Activated T-helper 1 cell treated with anti-CD3 and anti-CD28 coated beads, Interleukin-2, amount 50 U/mL, for 16 hours (primary cell): Measurements from ENCODE around the gene AGFG2.

Experiments
- DNase-seq, 2 donors: peaks; one replicate each; pipeline ENCODE4 v3.0.0-alpha.2; 2020; ENCODE audit warnings: low read depth in 1 of 2, low spot score in 1 of 2

The AGFG2 gene

DNA sequence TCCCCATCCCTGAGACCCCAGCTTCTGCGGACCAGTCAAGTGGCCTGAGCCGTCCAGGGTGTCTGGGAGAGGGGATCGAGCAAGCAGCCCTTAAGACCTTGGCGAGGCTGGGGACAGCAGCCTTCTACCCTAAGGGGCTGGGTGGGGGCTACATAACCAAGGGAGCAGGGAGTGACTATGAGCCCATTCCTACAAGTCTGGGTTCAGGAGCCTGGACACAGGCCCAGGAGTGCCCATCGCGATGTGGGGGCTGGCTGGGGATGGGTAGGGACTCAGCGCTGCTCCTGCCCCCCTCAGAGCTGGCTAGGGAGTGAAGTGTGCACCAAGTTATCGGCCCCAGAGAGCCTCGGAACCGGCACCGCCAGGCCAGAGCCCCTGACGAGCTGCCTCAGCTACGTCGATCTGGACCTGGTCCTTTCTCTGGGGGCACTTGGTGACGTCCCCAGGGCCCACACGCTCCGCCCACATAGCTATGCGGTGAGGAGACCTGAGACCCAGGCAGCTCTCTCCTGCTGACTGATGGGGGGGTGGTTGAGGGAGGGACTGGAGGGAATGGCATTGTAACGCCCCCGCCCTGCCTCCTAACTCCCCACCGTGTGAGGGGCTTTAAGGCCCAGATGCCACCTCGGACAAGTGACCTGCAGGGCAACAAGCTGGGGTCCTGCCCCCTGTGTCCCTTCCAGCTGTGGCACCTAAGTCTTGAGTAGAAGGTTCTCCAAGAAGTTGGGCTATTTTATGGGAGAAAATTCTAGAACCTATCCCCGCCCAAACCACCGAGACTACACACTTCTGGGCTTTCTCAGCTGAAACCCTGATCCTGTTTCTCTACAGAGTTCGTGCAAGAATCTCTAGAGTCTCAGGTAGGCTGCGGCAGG is 32.2 kb downstream of the AGFG2 start:
- DNase-seq = no peak

DNA sequence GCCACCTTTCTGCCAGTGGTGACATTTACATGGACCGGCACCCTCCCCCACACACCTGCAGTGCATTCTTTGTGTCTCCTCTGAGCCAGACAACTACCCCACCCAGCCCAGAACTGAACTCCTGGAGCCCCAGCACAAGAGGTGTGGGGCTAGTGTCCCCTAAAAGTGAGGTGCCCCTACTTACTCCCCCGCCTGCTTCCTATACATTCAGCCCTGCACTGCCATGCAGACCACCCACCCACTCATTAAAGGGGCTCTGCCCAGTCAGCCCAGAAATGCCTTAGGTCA is 32.8 kb downstream of the AGFG2 start:
- DNase-seq = no peak

DNA sequence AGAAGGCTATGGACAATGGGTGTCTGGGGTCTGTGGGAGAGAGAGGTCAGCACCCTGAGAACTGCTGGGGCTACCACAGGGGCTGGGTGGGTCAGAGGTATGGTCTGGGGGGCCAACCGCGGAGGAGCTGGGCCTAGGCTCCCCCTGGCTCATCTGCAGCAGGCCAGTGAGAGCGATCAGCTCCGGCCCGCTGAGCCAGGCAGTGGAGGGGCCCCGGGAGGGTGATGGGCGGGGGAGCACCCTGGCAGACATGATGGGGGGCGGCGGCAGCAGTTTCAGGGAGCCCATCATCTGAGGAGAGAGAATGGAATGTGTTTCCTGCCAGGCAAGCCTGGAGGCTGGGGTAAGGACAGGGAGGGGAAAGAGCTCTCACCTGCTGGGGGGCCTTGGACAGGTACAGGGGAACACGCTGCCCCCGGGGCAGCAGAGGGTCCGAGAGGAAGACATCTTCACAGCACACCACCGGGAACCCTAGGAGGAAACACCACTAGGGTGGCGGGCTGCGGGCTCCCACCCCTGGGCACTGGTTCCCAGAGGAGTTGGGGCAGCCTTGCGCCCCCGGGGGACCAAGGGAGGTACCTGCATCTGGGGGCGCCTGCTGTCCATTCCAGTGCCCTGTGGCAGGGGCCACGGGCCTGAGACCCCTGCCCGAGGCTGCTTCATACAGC is 33.4 kb downstream of the AGFG2 start:
- DNase-seq = no peak

DNA sequence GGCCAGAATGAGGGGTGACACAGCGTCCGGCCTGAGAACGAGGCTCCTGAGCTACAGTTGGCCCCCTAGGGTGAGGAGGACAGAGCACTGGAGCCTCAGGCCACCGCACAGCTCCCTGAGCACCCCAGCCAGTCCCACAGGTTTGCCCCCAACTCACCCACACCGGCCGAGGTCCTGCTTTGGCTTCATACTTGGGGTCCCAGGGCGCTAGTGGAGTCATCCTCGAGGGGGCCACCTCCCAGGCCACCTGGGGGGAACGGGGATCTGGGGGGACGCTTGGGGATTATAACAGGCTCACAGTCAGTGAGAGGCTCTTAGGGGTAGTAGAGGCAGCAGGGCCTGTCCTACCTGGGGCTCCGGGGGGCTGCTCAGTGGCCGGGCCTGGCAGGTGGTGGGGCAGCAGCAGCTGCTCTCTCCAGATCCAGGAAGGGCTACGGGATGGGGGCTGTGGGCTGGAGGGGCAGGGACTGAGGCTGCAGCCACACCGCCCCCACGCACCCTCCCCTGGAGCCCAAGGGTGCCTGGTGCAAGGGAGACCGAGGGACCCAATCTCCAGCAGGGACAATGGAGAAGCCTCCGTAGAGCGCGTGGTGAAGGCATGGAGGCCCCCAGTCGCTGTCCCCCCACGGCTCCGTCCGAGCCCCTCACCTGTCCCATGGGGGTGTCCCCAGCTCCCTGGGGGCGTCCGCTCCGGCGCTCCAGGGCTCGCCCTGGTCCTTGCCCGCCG is 34.1 kb downstream of the AGFG2 start:
- DNase-seq = no peak

DNA sequence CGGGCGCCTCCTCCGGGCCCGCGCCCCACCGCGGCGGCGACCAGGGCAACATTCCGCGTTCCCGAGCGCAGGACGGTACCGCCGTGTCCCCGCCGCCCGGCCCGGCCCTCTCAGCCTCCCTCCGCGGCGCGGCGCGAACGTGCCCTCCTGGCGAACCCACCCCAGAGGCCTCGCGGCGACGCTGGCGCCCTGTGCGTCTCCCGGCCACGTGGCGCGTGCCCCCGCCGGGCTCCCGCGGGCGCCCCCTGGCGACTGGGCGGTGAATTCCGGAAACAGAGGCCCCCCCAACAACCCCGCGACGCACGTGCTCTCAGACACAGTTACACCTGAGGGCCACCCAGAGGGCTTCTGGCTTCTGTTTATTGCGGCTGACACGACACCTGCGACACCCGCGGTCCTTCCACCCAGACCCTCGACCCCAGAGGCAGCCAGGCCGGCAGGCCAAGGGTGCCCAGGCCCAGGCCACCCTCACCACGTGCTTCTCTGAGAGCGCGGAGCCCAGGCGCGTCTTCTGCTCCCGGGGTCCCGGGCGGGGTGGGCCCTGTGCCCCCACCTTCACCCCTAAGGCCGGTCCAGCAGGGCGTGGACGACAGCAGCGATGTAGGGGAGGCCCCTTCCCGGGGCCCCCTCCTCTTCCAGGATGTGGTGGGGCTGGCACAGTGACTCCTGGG is 34.8 kb downstream of the AGFG2 start, which contains the start of gene SAP25:
SAP25 (minus strand) TSS at position 210 of the 671 bp plus-strand sequence; CDS start at position 52, 158 bp downstream.
- DNase-seq = no peak

DNA sequence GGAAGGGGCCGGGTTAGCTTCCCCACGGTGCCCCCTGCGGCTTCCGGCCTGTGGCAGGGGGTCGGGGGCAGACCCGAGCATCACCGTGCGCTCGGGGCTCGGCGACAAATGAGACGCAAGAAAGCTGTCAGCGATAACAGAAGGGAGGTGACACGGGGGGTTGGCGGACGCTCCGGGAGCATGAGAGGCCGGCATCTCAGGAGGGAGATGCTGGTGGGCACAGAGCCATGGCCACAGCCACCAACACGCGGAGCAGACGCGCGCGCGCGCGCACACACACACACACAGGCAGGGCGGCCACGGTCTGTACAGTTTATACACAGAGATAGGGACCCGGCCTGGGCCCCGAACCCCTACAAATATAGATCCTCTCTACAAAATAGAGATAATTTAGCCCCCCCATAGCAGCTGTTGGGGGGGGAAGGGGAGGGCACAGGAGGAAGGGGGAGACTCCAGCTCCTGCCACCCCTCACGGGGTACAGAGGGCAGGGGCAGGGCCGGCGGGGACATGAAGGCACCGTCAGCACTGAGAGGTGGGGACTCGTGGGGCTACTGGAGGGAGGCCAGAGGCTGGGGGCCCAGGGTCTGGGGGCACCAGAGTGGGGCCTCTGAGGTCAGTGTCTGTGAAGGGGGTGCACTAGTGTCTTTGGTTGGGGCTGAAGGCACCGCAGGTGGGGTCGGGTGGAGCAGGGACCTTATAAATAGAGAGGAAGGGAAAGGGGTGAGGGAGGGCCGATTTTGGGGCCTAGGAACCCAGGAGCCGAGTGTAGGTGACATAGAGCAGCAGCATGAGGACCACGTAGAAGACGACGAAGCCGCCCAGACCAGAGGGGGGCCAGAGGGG is 35.6 kb downstream of the AGFG2 start:
- DNase-seq = no peak

DNA sequence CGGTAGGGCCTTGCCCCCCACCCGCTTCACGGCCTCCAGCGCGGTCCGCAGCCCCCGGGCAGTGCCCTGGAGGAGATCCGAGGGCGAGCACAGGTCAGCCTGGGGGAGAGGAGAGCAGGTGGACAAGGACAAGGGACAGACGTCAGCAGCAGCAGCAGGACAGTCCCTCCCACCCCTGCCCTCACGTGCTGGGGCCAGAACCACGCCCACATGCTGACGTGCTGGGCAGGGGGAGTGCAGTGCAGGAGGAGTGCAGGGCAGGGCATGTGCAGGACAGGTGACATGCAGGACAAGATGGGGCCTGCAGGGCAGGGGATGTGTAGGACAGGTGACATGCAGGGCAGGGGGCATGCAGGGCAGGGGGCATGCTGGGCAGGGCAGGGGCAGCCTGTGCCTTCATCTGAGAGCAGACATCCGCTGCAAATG is 36.2 kb downstream of the AGFG2 start:
- no peak for DNase-seq

DNA sequence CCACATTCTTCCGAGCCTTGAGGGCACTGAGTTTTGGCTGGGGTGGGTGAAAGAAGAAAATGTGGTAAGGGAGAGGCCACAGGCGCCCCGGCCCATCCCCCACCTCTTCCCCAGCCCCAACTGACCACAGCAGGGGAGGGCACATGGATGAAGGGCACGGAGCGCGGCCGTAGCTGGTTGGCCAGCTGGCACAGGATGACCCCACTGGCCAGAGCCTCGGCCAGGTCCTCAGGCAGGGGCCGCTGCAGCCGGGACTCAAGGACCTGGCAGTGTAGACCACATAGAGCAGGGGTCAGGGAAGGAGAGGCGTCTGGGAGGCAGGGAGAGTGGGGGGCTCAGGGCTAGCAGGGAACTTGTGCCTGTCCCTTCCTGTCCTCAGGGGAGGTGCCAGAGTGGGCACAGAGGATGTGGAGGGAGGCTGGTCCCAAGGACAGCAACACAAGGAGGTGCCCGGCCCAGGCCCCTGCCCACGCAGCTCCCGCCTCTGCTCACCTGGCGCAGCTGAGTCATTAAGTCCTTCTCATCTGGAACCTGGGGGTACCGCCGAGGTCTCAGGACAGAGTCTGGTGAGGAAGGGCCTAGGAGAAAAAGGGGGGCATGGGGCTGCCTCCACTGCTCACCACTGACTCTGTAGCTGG is 36.9 kb downstream of the AGFG2 start:
- DNase-seq = no peak

DNA sequence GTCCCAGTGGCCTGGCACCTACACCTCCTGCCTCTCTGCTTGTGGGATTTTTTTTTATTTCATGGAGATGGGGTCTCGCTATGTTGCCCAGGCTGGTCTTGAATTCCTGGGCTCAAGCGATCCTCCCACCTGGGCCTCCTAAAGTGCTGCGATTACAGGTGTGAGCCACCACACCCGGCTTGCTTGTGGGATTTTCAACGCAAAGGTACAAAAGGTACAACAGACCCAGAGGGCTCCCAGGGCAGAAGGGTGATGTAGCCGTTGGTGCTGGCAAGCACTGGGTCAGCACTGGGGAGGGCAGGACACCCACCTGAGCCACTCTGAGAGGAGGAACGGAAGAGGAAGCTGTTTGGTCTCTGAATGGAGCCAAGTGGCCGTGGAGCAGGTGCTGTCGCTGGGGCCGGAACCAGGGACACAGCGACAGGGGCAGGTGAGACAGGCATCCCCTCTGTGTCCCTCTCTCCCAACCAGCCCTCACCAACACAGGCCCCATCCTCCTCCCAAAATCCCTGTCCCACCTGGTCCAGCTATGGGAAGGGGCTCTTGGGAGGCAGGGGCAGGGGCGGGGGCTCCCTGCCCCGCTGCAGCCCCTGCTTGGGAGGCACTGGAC is 37.5 kb downstream of the AGFG2 start:
- DNase-seq = no peak

DNA sequence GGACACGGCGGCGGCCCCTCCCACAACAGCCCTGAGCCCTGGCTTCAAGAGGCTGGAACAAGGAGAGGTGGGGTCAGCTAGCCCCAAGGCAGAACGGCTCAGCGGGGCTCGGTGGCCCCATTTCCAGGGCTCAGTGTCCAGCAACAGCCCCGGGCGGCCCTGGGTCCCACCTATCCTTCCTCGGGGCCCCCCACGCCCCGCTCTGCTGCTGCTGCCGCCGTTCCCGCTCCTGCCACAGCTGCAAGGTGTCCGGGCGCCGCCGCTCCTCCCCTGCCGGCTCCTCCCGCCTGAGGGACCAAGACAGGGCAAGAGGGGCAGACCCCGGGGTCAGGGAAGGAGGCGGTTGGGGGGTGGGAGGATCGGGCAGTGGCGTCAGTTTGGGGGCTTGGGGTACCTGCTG is 38.1 kb downstream of the AGFG2 start:
- DNase-seq = no peak

DNA sequence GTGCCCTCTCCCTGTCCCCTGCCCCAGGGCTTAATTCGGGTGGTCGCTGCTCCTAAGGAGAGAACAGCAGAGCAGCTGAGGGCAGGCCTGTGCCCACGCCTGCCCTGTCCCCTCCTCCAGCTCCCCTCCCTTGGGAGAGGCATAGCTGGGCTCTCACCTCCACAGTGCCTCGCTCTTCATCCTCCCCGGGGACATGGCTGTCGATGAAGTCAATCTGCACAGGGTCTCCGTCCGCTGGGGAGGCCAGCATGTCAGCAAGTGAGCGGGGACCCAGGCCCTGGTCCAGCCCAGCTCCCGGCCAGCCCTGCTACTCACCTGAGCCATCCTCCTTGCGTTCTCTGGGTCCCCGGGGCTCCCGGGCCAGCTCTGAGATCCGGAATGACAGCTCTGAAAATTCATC is 38.5 kb downstream of the AGFG2 start:
- no peak for DNase-seq

DNA sequence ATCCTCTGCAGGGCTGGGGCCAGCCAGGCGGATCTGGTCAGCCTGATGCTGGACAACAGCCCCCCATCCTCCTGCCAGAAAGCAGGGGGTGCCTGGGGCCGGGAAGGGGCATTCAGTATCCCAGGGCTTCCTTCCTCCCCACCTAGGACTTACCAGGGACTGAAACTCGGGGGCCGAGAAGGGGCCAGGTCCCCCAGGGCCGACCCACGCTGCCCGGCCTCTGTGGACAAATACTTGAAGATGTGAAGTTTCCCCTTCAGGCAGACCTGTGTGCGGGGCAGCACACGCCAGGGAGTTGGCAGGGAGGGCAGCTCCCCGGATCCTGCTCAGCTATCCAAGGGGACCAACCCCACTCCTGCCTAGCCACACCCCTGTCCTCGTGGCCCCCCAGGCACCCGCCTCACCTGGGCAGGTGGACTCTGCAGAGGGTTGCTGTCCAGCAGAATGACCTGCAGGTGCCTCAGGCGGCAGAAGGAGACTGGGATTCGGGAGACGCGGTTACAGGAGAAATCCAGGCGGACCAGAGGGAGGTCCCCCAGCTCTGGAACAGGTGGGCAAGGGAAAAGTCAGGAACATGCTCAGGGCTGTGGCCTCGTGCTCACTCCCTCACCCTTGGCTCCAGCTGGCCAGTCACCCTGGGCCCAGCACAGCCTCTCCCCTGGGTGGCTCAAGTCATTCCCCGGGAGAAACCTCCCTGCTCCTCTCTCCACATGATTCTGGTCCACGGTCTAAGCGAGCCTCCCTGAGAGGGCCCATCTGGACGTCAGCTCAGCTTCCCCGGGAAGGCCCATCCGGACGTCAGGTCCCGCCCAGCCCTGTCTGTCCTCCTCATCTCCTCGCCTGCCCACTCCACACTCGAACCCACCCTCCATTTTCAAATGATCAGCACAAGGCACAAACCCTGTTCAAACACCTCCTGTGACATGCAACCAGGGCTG is 39.5 kb downstream of the AGFG2 start:
- DNase-seq = no peak

DNA sequence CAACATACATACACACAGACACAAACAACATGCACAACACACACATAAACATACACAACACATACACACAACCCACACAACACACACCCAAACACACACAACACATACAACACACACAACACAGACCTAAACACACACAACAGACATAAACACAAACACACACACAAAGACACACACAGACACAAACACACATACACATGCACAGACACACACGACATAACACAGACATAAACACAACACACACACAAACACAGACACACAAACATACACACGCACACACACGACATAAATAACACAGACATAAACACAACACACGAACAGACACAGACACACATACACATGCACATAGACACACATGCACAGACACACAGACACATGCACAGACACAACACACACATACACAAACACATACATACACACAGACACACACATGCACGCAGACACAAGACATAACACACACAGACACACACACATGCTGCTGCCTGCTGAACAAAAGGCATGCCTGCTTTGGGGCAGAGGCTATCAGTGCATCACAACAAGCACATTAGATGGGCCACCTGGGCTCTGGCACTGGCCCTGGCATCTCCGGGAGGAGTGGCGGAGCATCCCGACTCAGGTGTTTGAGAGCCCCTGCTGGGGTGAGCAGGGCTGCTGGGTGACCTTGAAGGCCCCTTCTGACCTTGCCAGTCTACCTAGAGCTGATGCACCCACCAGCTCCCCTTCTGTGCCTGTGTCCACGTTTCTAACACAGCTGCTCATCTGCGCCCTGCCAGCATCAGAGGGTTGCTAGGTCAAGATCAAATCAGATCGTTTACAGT is 41.7 kb downstream of the AGFG2 start:
- no peak for DNase-seq

DNA sequence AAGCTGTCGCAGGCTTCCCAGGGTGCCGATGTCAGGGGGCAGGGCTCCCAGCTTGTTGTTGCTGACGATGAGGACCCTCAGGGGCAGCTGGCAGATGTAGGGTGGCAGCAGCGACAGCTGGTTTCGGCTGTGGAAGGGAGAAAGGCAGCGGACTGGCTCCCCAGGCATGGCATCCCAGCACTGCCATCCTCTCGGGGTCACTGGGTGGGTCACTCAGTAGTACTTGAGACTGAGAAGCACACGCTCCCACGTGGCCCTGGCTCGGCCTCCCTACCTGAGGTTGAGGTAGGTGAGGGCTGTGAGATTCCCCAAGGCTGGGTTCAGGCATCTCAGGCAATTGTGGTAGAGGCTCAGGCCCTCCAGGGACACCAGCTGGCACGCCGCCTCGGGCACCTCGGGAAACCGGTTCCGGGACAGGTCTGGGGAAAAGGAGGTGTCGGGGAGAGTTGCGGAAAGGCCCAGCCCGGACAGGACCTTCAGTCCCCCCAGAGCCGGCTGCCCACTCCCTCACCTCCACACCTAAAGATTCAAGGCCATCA is 43.1 kb downstream of the AGFG2 start:
- no peak for DNase-seq

DNA sequence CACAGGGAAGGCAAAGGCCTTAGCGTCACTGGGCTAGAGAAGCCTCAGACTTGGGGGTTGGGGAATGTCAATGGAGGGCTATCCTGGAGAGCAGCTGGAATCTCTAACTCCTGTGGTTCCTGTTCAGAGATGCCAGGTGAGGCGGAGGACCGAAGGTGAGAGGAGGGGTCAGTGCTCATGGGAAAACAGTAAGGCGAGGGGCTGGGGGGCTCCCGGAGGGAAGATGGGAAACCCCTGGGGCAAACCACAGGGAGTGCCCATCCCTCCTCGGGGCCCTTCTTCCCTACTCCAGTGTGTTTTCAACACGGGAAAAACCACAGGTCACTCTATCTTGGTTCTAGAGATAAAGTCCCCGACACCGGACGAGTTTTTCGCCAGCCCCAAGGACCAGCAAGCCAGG is 43.6 kb downstream of the AGFG2 start:
- DNase-seq = no peak

DNA sequence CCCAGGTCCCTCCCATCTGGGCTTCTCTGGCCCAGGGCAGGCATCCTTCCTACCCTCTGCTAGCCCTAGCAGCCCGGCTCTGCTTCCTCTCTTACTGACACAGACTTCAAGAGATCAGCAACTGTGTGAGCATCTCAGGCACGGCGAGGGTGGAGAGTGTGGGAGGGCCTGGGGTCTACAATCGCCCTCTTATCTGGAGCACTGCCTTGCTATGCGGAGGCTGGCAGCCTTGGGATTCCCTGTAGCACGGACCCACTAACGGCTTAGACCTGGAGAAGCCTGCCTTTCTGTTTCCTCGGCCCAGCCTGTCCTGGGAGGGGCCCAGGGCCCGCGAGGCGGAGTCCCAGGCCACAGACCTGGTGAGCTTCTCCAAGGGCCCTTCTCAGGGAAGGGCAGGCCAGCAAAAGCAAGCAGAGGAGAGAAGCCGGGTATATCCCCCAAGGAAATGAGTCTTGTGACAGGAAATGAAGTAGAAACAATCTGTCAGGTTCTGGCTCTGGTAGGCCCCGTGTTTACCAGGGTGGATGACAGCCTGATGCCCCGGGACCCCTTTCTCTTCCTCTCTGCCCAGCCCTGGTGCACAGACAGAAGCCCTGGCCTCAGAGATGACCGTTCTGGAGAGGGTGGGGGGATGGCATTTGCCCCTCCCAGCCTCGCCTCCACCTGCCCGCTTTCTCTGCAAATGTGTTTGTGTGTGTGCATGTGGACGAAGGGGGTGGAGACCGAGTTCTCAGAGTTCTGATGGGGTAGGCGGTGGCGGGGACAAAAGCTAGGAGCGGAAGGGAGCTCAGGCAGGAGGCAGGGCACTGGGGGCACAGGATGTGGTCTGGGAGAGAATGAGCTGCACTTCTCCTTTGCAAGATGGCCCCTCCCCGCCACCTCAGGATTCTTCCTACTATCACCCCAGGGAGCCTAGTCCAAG is 44.4 kb downstream of the AGFG2 start:
- peak; percentile 35 to 46 for DNase-seq
